GM21717 (cell line): Measurements from ENCODE around the gene TARDBP.
"Not testable (repeated sequence)": the region's sequence is repeated elsewhere in the genome, so short reads cannot be mapped to it uniquely, and the experiment has no call there.

Source experiments
- ATAC-seq: cut with Tn5 transposase; IDR thresholded peaks from one replicate; pipeline ENCODE4 v1.9.1; 2021; ENCODE audit warnings: mild to moderate bottlenecking, moderate library complexity; ENCODE audit not compliant: unreplicated experiment

The TARDBP gene

DNA sequence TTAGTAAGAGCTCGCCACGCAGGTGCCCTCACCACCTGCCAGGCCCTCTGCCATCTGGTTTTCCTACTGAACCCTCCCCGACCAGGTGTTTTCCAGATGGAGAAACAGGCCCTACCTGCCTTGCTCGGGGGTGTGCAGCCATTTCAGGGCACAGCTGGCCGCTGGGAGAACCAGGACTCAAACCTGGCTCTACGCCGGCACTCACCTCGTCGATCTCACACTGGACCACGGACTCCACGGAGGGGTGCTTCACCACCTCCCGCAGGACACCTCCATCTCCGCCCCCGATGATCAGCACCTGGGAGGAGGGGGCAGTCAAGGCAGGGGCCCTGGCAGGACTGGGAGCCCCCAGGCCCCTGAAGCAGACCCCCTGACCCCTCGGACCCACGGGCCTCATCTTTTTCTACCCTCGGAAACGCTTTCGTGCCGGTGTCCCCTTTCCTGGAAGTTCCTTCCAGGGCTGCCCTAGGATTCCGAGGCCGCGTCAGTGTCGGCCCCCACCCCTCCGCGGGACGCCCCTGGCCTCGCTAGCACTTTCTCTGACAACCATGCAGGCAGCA, 46.2 kb downstream of the TARDBP start:
- no peak for ATAC-seq

DNA sequence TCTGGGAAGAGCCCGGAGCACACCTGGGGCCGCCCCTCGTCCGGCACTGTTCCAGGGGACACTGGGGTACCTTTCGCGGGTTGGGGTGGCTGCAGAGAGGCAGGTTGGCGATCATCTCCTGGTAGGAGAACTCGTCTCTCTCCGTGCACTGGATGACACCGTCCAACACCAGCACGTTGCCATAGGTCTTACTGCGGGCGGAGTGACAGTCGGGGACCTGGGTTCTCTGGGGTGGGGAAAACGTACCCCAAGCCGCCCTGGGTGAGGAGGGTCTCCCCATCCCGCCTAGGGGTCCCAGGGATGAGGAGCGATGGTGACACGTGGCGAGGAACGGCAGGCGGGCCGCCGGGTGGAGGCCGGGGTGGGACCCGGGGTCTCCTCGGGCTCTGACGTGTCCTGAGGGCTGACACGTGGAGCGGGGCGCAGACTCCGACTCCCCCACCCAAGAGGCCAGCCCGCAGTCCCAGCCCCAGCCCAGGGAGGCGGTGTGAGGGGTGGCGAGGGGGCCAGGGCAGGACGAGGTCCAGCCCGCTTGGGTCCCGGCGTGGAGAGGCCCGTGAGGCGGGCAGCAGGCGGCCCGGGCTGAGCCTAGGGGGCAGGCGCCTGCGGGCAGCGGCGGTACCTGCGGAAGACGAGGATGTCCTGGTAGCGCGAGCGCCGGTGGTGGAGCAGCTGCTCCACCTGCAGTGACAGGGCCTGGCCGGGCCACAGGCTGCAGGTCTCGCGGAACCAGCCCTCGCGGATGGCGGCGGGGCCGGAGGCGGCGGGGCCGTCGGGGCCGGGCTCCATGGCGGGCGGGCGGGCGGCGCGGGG, 46.9 kb downstream of the TARDBP start:
- peak; percentile 8 for ATAC-seq

DNA sequence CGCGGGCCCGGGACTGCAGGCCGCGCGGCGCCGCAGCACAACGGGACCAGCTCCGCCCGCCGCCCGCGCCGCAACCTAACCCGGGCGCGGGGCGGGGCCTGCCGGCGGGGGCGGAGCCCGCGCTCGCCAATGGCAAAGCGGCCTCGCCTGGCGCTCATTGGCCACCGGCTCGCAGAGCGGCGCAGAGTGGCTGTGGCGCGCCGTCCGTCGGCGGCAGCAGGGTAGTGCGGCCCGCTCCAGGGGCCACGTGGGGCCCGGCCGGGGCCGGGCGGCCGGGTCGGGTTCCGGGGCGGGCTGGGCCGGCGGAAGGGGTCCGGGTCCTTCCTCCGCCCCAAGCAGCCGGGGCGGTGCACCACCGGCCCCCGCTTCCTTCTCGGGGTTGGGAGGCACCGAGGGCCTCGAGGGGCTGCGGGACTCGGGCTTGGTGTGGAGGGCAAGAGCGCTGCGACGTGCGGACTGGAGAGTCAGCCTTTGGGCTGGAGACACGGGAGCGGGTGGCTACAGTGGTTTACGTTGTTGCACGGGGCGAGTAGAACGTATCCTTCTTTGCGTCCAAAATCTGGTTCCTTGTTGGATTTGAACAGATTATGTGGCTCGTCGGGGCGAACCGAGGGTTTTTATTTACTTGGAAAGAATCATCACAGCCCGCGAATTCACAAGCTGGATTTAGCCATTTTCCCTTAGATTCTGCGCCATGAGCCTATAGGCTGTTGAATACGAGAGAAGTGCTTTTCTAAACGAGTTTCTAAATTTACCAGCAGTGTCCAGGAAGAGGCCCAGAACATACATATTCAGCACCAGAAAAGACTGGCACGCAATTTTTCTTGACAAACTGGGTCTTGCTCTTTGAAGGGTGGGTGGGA, 47.7 kb downstream of the TARDBP start, which contains the start of gene SRM:
Gene SRM, minus strand, starts transcription at position 51 of the 863 bp plus-strand sequence. CDS start 75 bp downstream, outside the sequence.
- ATAC-seq: peak; percentile 82

DNA sequence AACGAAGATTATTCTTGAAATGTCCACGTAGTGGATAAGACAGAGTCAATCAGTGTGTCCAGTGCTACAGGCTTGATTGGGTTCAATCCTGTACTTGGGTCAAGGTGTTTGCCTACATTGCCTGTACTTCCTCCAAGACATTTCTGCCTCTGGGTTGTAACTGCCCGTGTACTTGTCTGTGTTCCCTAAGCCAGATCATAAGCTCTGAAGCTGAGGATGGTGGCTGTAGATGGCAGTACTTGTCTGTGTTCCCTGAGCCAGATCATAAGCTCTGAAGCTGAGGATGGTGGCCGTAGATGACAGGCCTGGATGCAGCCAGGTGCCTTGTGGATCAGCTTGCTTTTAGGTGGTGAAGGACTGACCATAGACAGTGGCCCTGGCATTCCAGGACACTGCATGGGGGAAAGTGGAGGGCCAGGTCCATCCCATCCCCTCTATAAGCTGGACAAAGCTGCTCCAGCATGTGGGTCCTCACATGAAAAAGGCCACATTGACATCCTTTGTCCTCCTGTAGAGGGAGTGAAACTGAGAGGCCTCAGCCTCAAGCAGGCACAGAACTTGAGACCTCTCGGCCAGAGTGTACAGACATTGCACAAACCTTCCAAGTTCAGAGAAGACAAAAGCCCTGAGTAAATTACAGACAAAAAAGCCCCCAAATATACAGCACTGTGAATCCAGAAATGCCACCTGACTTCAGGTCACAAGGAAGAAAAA, 49.4 kb downstream of the TARDBP start:
- no peak for ATAC-seq

DNA sequence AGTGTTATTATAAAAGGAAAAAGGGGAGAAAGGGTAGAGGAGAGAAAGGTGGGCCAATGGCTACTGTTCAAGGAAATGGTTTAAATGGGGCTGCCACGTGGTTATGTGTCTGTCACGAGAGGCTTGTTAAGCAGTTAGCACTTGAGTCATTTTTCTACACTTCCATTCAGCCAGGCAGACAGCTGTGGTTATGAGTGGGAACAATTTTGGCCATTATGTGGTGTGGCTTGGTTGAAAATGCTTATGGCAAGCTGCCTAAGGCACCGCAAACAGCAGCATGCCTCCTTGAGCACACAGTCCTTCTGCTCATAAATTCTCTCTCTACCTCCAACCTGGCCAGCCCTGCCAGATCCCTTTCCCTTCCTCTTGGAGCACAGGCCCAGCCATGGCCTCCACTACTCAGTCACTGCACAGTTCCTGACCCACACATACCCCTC, 50.5 kb downstream of the TARDBP start:
- ATAC-seq: no peak

DNA sequence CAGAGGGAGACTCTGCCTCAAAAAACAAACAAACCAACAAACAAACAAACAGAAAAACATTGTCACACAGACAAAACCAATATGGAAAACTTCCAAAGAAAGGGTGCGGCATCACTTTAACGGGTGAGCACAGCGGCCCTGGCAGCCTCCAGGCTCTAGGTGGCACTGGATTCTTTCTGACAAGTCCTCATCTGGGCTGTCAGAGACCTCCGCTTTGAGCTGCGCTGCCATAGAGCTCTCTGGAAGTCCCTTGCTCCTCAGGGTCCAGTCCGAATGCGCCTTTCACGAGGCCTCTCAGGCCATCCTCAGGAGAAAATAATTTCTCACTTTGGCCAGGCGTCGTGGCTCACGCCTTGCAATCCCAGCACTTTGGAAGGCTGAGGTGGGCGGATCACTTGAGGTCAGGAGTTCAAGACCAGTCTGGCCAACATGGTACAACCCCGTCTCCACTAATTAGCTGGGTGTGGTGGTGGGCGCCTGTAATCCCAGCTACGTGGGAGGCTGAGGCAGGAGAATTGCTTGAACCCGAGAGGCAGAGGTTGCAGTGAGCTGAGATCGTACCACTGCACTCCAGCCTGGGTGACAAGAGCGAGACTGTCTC, 51.6 kb downstream of the TARDBP start:
- ATAC-seq: not testable (repeated sequence)

DNA sequence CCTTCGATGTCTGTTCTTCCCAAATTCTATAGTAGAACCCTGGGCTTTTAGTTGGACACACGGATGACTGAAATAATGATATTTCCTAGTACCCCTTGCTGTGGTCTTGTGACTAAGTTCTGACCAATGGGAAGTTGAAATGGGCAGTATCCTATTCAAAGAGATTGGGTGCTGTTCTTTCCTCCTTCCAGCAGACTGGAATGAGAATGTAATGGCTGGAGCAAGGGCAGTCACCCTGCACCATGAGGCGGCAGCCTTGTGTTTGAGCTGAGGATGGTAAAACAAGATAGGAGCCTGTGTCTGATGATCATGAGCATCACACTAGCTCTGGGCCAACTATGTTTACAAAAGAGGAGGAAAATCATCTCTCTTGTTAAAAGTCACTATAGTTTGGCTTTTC, 52.5 kb downstream of the TARDBP start:
- ATAC-seq: no peak

DNA sequence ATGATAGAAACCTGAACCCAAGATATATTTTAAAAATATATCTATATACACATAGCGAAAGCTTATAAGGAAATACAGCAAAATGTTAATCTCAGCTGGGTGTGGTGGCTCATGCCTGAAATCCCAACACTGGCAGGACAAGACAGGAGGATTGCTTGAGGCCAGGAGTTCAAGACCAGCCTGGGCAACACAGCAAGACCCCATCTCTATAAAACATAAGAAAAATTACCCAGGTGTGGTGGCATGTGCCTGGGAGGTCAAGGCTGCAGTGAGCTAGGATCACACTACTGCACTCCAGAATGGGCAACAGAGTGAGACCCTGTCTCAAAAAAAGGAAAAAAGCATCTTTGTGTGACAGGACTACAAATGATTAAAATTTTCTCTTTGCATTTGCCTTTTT, 53.3 kb downstream of the TARDBP start:
- no peak for ATAC-seq

DNA sequence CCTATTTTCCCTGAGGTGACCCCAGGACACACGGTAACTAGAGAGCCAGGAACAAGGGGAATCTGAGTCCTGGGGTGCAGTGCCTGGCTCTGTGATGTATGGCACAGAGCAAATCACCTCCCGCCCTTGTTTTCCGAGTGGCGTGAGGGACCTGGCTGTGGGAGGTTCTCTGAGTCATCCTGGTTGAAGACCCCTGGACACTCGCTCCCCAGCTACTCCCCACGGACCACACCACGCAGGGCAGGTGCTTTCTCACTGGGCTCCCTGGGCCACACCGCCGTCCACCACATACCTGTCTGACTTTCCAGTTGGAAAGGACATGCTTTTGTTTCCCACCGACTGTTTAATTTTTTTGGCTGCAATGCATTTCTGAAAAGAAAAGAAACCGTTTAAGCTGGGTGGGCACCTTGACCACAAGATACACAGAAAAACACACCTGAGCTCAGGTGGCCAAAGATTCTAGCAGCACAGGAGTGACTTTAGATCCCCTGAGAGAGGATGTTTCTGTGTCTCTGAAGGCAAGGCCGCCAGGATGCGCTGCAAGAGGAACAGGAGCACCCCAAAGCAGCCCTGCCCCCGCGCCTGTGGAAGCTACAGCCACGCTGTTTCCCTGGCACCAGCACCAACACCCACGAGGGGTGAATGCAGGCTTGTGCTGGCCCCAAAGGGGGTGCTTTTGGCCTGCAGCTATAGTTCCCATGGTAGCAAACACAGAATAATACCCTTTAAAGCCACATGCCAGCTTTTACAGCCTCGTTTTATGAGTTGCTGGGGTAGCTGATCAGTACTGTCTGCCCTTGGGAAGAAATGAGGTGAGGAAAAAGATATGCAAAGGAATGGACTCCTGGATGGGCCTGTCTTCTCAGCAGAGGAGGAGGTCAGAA, 55.5 kb downstream of the TARDBP start:
- ATAC-seq: no peak

DNA sequence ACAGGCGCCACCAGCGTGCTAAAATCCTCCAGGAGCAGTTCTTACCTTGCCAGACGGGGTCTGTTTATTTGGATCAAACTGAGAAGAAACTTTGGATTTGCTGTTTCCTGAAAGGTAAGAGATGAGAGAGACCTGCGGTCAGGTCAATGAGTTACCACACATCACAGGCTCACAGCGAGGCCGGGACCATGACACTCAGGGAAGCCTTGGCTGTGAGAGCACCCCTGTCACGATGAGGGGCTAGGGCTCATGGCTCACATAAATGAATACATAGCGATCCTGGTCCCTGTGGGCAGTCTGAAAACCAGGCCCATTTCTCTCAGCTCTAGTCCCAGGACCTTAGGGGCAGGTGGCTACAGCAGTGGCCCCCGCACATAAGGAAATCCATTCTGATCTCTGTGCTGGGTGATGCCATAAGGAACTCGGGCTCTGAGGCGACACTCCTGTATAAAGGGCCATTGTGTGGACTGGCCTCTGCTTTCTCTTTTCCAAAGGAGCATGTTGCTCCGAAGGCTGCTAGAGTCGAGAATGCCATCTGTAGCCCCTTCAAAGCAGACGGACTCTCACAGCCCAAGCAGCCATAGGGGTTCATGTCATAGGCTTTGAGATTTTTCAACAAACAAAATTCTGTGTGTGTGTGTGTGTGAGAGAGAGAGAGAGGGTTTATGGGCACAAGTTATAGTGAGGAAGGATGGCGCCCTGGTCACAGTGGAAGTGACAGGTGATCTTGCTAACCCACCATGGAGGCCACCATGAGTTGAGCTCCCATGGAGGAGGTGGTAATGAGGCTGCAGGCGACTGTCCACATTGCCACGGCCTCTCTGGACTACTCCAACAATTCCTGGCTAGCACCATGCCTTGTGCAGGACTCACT, 56.4 kb downstream of the TARDBP start:
- no peak for ATAC-seq

DNA sequence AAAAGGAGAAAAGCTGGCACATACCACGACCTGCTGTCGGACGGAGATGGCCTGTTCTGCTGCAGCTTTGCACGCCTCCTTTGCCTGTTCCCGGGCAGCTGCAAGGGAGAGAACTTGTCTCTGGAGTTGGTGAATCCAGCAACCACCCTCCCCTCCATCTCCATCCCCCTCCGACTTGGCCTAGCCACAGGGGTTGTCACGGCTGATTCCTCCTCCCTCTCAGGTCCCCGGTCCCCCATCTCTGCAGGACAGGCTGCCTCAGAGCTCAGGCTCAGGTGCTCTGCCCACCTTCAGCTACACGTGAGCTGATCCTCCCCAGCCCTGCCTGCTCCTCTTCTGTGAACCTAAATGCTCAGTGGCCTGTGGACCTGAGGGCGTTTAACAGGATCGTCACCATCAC, 58.4 kb downstream of the TARDBP start:
- no peak for ATAC-seq

DNA sequence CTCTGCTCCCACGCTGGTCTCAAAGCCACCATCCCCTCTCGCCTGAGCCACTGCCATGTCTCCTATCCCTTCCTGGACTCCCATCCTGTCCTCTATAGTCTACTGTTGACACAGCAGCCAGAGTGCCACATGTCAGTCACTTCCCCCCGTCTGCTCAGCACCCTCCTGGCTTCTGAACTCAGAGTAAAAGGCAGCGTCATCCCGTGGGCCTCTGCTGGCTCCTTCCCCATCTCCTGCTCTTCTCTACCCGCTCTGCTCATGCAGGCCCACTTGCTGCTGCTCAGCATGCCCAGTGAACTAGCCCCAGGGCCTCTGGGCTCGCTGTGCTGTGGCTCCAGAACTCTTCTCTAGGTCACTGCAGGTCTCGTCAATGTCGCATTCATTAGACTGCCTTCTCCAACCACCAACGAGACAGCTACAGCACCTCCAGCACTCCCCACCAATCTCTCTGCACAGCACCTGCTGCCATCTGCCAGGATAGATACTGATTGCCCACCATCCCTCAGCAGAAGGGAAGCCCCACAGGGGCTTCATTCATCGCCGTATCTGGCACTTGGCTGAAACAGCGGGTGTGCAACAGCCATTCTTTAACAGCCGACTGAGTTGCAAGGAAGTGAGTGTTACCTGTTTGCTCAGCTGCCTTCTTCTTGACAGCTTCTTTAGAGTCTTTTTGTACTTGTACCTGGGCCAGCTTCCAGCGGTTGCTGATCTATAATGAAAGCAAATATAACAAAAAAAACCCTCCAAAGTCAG, 59.2 kb downstream of the TARDBP start:
- ATAC-seq: no peak

DNA sequence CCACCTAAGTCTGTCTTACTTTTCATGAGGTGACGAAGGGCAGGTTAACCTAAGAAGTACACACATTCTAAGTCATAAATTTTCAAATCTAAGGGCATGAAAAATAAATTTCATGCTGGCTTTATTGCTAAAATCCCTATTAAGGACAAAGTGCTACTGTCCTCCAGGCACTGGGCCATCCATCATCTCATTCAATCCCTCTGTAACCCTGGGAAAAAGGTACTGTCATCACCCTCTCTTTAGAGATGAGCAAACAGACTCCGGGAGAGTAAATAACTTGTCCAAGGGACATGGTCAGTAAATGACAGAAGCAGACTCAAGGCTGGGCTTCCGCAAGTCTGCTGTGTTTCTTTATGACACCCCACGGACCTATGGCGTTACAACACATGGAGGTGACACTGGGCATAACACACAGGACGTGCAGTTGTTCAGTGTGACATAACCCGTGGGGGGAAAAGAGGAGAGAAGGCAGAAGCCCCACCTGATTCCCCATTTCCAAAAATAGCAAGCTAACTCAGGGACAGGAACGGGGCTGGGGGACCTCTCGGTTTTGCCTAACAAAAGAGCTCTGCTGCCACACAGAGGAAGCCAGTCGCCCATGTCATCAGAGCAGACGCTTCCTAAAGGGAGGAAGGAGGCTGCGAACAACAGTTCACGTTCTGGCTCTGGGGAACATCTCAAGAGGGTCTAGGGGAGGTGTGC, 59.9 kb downstream of the TARDBP start:
- no peak for ATAC-seq

DNA sequence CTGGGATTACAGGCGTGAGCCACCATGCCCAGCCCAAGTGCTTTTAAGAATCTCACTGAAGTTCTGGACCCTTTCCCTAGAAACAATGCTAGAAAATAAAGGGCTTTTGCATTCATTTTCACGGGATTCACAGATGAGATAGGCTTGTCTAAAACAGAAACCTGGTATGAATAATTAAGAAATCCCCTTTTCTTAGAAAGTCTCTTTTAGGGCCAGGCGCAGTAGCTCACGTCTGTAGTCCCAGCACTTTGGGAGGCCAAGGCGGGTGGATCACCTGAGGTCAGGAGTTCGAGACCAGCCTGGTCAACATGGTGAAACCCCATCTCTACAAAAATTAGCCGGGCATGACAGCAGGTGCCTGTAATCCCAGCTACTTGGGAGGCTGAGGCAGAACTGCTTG, 60.9 kb downstream of the TARDBP start:
- ATAC-seq: not testable (repeated sequence)
